SH-SY5Y (cell line): ENCODE data around the gene CCSER1.

ENCODE experiments used
- GATA2 ChIP-seq: IDR thresholded peaks from 2 replicates; pipeline ENCODE4 v1.6.1; 2011; ENCODE audit warnings: mild to moderate bottlenecking, low read depth, low read length
- GATA3 ChIP-seq: IDR thresholded peaks from 2 replicates; pipeline ENCODE4 v1.6.1; 2011; ENCODE audit warnings: low read depth, mild to moderate bottlenecking, low read length, moderate library complexity

- TF ChIP-seq GATA2, result no peak
- TF ChIP-seq GATA3, result no peak
These were observed 603.6 kb downstream of the CCSER1 start for GRCh38 chr4:90730752-90731151.
